ENCODE results near the gene ATP6V0B. TPM values are rescaled to one million over a fixed set of nuclear protein-coding genes. Genes with fewer than 3 reads are reported as not detected.

Gene ATP6V0B
- total and polyA plus RNA-seq, 4 donors: 69.5 to 277 (median 129) TPM

DNA sequence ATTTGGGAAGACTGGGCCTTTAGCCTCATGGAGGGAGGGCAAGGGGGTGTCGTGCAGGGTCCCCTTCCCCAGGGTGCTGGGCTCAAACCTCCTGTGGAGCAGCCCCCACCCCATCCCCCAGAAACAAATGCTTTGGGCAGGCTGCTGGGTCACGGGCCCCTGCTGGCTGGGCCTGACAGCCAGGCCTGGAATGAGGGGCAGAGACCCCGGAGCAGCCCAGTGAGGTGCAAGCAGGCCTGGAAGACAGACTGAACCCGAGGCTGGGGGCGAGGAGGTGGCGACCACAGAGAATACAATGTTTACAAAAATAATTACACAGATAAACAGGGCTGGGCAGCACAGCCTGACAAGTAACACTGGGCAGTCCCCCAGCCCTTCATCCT, 22.0 kb downstream of the ATP6V0B start:
- no peak for DNase-seq (ENCODE audit: low spot score)
- H3K9me3 ChIP-seq (ENCODE audit: control insufficient read depth in 4 of 4, low read length in 3 of 4): no peaks in the 10 kb centered on the region
- 79% methylated on average over 6 of the region's 6 CpGs for WGBS
- H3K27me3 ChIP-seq (ENCODE audit: control insufficient read depth in 4 of 4, insufficient read depth in 4 of 4, low read length in 3 of 4): no peaks in the 10 kb centered on the region
- no peak overlapping the region for H3K9ac ChIP-seq (ENCODE audit: low read depth in 1 of 2, low read length in 2 of 2)
- H3K27ac ChIP-seq (ENCODE audit: low read depth in 1 of 2, low read length in 2 of 2): no peak overlapping the region
- H3K4me3 ChIP-seq (ENCODE audit: low read depth in 1 of 3, low read length in 3 of 3): no peak overlapping the region
- no peaks in the 10 kb centered on the region for H3K36me3 ChIP-seq (ENCODE audit: control insufficient read depth in 4 of 4, insufficient read depth in 3 of 4, low read depth in 1 of 4, low read length in 3 of 4)
- TF ChIP-seq HNF4G (IDR thresholded peaks at IDR 0.05) (no peak), RAD21 (IDR thresholded peaks at IDR 0.05) (no peak), GABPA (IDR thresholded peaks at IDR 0.05 in 1 of 2, conservative IDR thresholded peaks at IDR 0.05 in 1 of 2) (no peak), FOXA1 (IDR thresholded peaks at IDR 0.05) (no peak), SP1 (IDR thresholded peaks at IDR 0.05) (no peak), FOXA2 (IDR thresholded peaks at IDR 0.05) (no peak), RXRA (IDR thresholded peaks at IDR 0.05) (no peak), EGR1 (IDR thresholded peaks at IDR 0.05; ENCODE audit: low read depth in 2 of 2) (no peak), JUND (IDR thresholded peaks at IDR 0.05) (no peak), NR2F2 (IDR thresholded peaks at IDR 0.05) (no peak)
- TF ChIP-seq, protein P1, sequence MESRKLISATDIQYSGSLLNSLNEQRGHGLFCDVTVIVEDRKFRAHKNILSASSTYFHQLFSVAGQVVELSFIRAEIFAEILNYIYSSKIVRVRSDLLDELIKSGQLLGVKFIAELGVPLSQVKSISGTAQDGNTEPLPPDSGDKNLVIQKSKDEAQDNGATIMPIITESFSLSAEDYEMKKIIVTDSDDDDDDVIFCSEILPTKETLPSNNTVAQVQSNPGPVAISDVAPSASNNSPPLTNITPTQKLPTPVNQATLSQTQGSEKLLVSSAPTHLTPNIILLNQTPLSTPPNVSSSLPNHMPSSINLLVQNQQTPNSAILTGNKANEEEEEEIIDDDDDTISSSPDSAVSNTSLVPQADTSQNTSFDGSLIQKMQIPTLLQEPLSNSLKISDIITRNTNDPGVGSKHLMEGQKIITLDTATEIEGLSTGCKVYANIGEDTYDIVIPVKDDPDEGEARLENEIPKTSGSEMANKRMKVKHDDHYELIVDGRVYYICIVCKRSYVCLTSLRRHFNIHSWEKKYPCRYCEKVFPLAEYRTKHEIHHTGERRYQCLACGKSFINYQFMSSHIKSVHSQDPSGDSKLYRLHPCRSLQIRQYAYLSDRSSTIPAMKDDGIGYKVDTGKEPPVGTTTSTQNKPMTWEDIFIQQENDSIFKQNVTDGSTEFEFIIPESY (IDR thresholded peaks at IDR 0.05): no peak
- TF ChIP-seq, protein P2, sequence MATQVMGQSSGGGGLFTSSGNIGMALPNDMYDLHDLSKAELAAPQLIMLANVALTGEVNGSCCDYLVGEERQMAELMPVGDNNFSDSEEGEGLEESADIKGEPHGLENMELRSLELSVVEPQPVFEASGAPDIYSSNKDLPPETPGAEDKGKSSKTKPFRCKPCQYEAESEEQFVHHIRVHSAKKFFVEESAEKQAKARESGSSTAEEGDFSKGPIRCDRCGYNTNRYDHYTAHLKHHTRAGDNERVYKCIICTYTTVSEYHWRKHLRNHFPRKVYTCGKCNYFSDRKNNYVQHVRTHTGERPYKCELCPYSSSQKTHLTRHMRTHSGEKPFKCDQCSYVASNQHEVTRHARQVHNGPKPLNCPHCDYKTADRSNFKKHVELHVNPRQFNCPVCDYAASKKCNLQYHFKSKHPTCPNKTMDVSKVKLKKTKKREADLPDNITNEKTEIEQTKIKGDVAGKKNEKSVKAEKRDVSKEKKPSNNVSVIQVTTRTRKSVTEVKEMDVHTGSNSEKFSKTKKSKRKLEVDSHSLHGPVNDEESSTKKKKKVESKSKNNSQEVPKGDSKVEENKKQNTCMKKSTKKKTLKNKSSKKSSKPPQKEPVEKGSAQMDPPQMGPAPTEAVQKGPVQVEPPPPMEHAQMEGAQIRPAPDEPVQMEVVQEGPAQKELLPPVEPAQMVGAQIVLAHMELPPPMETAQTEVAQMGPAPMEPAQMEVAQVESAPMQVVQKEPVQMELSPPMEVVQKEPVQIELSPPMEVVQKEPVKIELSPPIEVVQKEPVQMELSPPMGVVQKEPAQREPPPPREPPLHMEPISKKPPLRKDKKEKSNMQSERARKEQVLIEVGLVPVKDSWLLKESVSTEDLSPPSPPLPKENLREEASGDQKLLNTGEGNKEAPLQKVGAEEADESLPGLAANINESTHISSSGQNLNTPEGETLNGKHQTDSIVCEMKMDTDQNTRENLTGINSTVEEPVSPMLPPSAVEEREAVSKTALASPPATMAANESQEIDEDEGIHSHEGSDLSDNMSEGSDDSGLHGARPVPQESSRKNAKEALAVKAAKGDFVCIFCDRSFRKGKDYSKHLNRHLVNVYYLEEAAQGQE (IDR thresholded peaks at IDR 0.05): no peak
- peaks cover 0 to 7% (median 1%) of the 10 kb centered on the region in 4 donors for H3K4me1 ChIP-seq (ENCODE audit: control insufficient read depth in 4 of 4, insufficient read depth in 4 of 4, low read length in 3 of 4)

DNA sequence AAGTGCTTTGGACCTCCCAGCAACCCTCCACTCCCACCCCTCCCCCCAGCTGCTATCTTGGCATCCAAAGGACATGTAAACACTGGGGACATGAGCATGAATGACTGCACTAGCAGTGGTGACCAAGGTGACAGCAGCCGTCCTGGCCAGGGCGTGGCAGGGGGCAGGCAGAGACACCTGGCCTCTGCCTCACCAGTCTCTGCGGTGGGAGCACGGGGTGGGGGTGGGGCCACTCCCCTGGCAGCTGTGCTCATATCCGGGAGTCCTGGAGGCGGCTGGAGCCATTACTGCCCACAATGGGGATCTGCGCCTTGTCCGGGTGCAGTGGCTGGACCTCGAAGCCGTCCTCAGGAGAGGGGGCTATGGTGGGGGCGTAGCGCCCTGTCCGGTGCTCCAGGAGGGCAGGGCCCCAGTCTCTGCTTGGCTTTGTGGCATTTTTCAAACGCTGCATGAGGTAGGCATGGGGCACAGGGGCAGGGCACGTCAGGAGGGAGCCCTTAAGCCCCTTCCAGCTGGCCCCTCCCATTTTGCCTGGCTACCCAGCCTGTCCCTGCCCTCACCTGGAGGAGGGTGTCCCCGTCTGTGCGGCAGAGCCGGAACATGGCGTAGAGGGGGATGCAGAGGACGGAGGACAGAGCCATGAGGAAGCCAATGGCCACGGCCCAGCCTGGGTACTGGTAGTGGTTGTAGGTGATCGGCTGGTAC, 22.7 kb downstream of the ATP6V0B start:
- no peak for DNase-seq (ENCODE audit: low spot score)
- H3K27ac ChIP-seq (ENCODE audit: low read depth in 1 of 2, low read length in 2 of 2): no peak overlapping the region

More for the DNA sequence above, 22.7 kb downstream of the ATP6V0B start:
- Histone ChIP-seq H3K4me3 (ENCODE audit: low read depth in 1 of 3, low read length in 3 of 3) (no peak overlapping the region), H3K36me3 (ENCODE audit: control insufficient read depth in 4 of 4, insufficient read depth in 3 of 4, low read depth in 1 of 4, low read length in 3 of 4) (no peaks in the 10 kb centered on the region), H3K4me1 (ENCODE audit: control insufficient read depth in 4 of 4, insufficient read depth in 4 of 4, low read length in 3 of 4) (peaks cover 0 to under 1% (median 0%) of the 10 kb centered on the region in 4 donors), H3K9ac (ENCODE audit: low read depth in 1 of 2, low read length in 2 of 2) (no peak overlapping the region), H3K9me3 (ENCODE audit: control insufficient read depth in 4 of 4, low read length in 3 of 4) (no peaks in the 10 kb centered on the region), H3K27me3 (ENCODE audit: control insufficient read depth in 4 of 4, insufficient read depth in 4 of 4, low read length in 3 of 4) (no peaks in the 10 kb centered on the region)
- TF ChIP-seq SP1 (IDR thresholded peaks at IDR 0.05) (no peak), FOXA1 (IDR thresholded peaks at IDR 0.05) (no peak), NR2F2 (IDR thresholded peaks at IDR 0.05) (no peak), TAF1 (conservative IDR thresholded peaks at IDR 0.05) (no peak), RAD21 (IDR thresholded peaks at IDR 0.05) (no peak), EGR1 (IDR thresholded peaks at IDR 0.05; ENCODE audit: low read depth in 2 of 2) (no peak)
- TF ChIP-seq, protein P1 (IDR thresholded peaks at IDR 0.05): no peak
- TF ChIP-seq, protein P3, sequence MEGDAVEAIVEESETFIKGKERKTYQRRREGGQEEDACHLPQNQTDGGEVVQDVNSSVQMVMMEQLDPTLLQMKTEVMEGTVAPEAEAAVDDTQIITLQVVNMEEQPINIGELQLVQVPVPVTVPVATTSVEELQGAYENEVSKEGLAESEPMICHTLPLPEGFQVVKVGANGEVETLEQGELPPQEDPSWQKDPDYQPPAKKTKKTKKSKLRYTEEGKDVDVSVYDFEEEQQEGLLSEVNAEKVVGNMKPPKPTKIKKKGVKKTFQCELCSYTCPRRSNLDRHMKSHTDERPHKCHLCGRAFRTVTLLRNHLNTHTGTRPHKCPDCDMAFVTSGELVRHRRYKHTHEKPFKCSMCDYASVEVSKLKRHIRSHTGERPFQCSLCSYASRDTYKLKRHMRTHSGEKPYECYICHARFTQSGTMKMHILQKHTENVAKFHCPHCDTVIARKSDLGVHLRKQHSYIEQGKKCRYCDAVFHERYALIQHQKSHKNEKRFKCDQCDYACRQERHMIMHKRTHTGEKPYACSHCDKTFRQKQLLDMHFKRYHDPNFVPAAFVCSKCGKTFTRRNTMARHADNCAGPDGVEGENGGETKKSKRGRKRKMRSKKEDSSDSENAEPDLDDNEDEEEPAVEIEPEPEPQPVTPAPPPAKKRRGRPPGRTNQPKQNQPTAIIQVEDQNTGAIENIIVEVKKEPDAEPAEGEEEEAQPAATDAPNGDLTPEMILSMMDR (IDR thresholded peaks at IDR 0.05; ENCODE audit: low read depth, low read length, missing input control): no peak
- 62% methylated on average over 22 of the region's 22 CpGs for WGBS

Measured in liver (tissue), 9 donors.